Neural progenitor cell (in vitro differentiated cells): Measurements from ENCODE around the gene CDH2. TPM values are rescaled to one million over a fixed set of nuclear protein-coding genes. Genes with fewer than 3 reads are reported as not detected.

ENCODE experiments used
- DNase-seq: peaks from one replicate; pipeline ENCODE4 v3.0.0-alpha.2; 2016; ENCODE audit warnings: low spot score
- H2AFZ ChIP-seq: fragments of 200-600 bp; sonication (generic); replicated peaks from 2 replicates; pipeline ENCODE4 v1.6.1; 2016; ENCODE audit warnings: antibody characterized with exemption
- H3F3A ChIP-seq: fragments of 200-600 bp; sonication (generic); 2 replicates; pipeline ENCODE4 v1.6.1; 2016; ENCODE audit warnings: antibody characterized with exemption, low read depth
- H3K27ac ChIP-seq: fragments of 200-600 bp; sonication (generic); 2 replicates; pipeline ENCODE4 v1.5.1; 2016; ENCODE audit warnings: mild to moderate bottlenecking
- H3K27me3 ChIP-seq: fragments of 200-600 bp; sonication (generic); 2 replicates; pipeline ENCODE4 v1.6.1; 2016; ENCODE audit warnings: mild to moderate bottlenecking, moderate library complexity
- H3K36me3 ChIP-seq: fragments of 200-600 bp; sonication (generic); 2 replicates; pipeline ENCODE4 v1.5.1; 2016
- H3K4me1 ChIP-seq: fragments of 200-600 bp; sonication (generic); 2 replicates; pipeline ENCODE4 v1.6.1; 2016; ENCODE audit warnings: mixed run types
- H3K4me2 ChIP-seq: fragments of 200-600 bp; sonication (generic); 2 replicates; pipeline ENCODE4 v1.6.1; 2016
- H3K4me3 ChIP-seq: fragments of 200-600 bp; sonication (generic); 2 replicates; pipeline ENCODE4 v1.5.1; 2016
- H3K79me2 ChIP-seq: fragments of 200-600 bp; sonication (generic); 2 replicates; pipeline ENCODE4 v1.6.1; 2016; ENCODE audit warnings: low read depth
- H3K9ac ChIP-seq: fragments of 200-600 bp; sonication (generic); 2 replicates; pipeline ENCODE4 v1.6.1; 2016
- H3K9me3 ChIP-seq: fragments of 200-600 bp; sonication (generic); 2 replicates; pipeline ENCODE4 v1.5.1; 2016; ENCODE audit warnings: low read depth
- H4K20me1 ChIP-seq: fragments of 200-600 bp; sonication (generic); 2 replicates; pipeline ENCODE4 v1.6.1; 2016; ENCODE audit warnings: low read depth
- H3K27ac Mint-ChIP-seq: 3 replicates; pipeline ENCODE4 v1.8.0; 2021; ENCODE audit warnings: mixed read lengths
- H3K27me3 Mint-ChIP-seq: 2 replicates; pipeline ENCODE4 v1.8.0; 2022; ENCODE audit warnings: low read depth, mild to moderate bottlenecking, inconsistent platforms, moderate library complexity, mixed read lengths; ENCODE audit not compliant: insufficient read depth
- H3K36me3 Mint-ChIP-seq: 3 replicates; pipeline ENCODE4 v1.8.0; 2021; ENCODE audit warnings: mixed read lengths
- H3K4me1 Mint-ChIP-seq: 3 replicates; pipeline ENCODE4 v1.8.0; 2021; ENCODE audit warnings: mixed read lengths
- H3K4me3 Mint-ChIP-seq: 3 replicates; pipeline ENCODE4 v1.8.0; 2021; ENCODE audit warnings: mild to moderate bottlenecking, moderate library complexity, mixed read lengths
- H3K9me3 Mint-ChIP-seq: 3 replicates; pipeline ENCODE4 v1.8.0; 2020; ENCODE audit warnings: mixed read lengths
- CTCF ChIP-seq: fragments of 200-600 bp; sonication (generic); IDR thresholded peaks from 2 replicates; pipeline ENCODE4 v1.5.1; 2017; ENCODE audit warnings: antibody characterized with exemption, mild to moderate bottlenecking
- EZH2 ChIP-seq: fragments of 200-600 bp; sonication (generic); IDR thresholded peaks from 2 replicates; pipeline ENCODE4 v1.6.1; 2017; ENCODE audit warnings: antibody characterized with exemption, mild to moderate bottlenecking, moderate library complexity
- EZH2phosphoT487 ChIP-seq: fragments of 200-600 bp; sonication (generic); IDR thresholded peaks from 2 replicates; pipeline ENCODE4 v1.6.1; 2017; ENCODE audit warnings: antibody characterized with exemption
- total RNA-seq: library from RNA; depleted of rRNA; stranded (reverse); fragments of >200 nt; gene quantifications from 2 replicates; pipeline ENCODE4 v1.2.3, GENCODE V29; 2015; ENCODE audit warnings: low replicate concordance

The CDH2 gene
- total RNA-seq, 1 donor from 2014 or later, result 459 TPM

- no peaks in the 10 kb centered on the region for H3K9me3 Mint-ChIP-seq
- Histone ChIP-seq H3K9me3 (no peaks in the 10 kb centered on the region), H3F3A (peaks cover 14% of the 10 kb centered on the region), H3K79me2 (peaks cover 100% of the 10 kb centered on the region), H3K4me2 (peak overlapping the region; percentile 7), H3K4me3 (no peak overlapping the region), H4K20me1 (peaks cover 100% of the 10 kb centered on the region), H3K27me3 (no peaks in the 10 kb centered on the region), H2AFZ (no peak overlapping the region), H3K4me1 (peaks cover 78% of the 10 kb centered on the region), H3K27ac (peak overlapping the region; percentile 67), H3K9ac (no peak overlapping the region), H3K36me3 (no peaks in the 10 kb centered on the region)
- DNase-seq, result no peak
- H3K36me3 Mint-ChIP-seq, result peaks cover 30% of the 10 kb centered on the region
- H3K4me1 Mint-ChIP-seq, result peaks cover 75% of the 10 kb centered on the region
- H3K27me3 Mint-ChIP-seq, result peaks cover 2% of the 10 kb centered on the region
- TF ChIP-seq CTCF (no peak), EZH2phosphoT487 (no peak), EZH2 (no peak)
- peak overlapping the region; percentile 0 for H3K4me3 Mint-ChIP-seq
- H3K27ac Mint-ChIP-seq, result peak overlapping the region; percentile 20
Observed at GRCh38 chr18:28152354-28152753, 24.6 kb downstream of the CDH2 start.

GRCh38 chr18:28151434-28151833, 25.5 kb downstream of the CDH2 start:
- H3K9me3 Mint-ChIP-seq, result no peaks in the 10 kb centered on the region
- peaks cover 2% of the 10 kb centered on the region for H3K27me3 Mint-ChIP-seq
- Histone ChIP-seq H3K9ac (no peak overlapping the region), H3K4me2 (peak overlapping the region; percentile 7), H3K79me2 (peaks cover 100% of the 10 kb centered on the region), H2AFZ (no peak overlapping the region), H3F3A (peaks cover 14% of the 10 kb centered on the region), H3K36me3 (peaks cover 6% of the 10 kb centered on the region), H3K27me3 (no peaks in the 10 kb centered on the region), H3K4me1 (peaks cover 87% of the 10 kb centered on the region), H4K20me1 (peaks cover 100% of the 10 kb centered on the region), H3K27ac (no peak overlapping the region), H3K4me3 (no peak overlapping the region), H3K9me3 (no peaks in the 10 kb centered on the region)
- peaks cover 26% of the 10 kb centered on the region for H3K36me3 Mint-ChIP-seq
- no peak for DNase-seq
- H3K27ac Mint-ChIP-seq, result peak overlapping the region; percentile 67
- H3K4me1 Mint-ChIP-seq, result peaks cover 72% of the 10 kb centered on the region
- H3K4me3 Mint-ChIP-seq, result no peak overlapping the region
- no peak for TF ChIP-seq EZH2
- no peak for TF ChIP-seq EZH2phosphoT487
- no peak for TF ChIP-seq CTCF

- peaks cover 72% of the 10 kb centered on the region for H3K4me1 Mint-ChIP-seq
- H3K4me1 ChIP-seq, result peaks cover 90% of the 10 kb centered on the region
Observed at GRCh38 chr18:28150925-28151324, 26.0 kb downstream of the CDH2 start.

More at GRCh38 chr18:28150925-28151324, 26.0 kb downstream of the CDH2 start:
- peaks cover 100% of the 10 kb centered on the region for H3K79me2 ChIP-seq
- Mint-ChIP-seq H3K27ac (no peak overlapping the region), H3K4me3 (no peak overlapping the region), H3K36me3 (peaks cover 27% of the 10 kb centered on the region), H3K27me3 (peaks cover 2% of the 10 kb centered on the region), H3K9me3 (no peaks in the 10 kb centered on the region)
- peaks cover 14% of the 10 kb centered on the region for H3F3A ChIP-seq
- peaks cover 100% of the 10 kb centered on the region for H4K20me1 ChIP-seq
- no peak overlapping the region for H3K4me3 ChIP-seq
- H3K9ac ChIP-seq, result no peak overlapping the region
- peaks cover 11% of the 10 kb centered on the region for H3K36me3 ChIP-seq
- H3K9me3 ChIP-seq, result no peaks in the 10 kb centered on the region
- no peak overlapping the region for H3K27ac ChIP-seq
- no peaks in the 10 kb centered on the region for H3K27me3 ChIP-seq
- no peak overlapping the region for H2AFZ ChIP-seq
- no peak for DNase-seq
- no peak for TF ChIP-seq EZH2
- TF ChIP-seq CTCF, result no peak
- TF ChIP-seq EZH2phosphoT487, result no peak
- no peak overlapping the region for H3K4me2 ChIP-seq
